ENCODE measurements around the gene CLDN5.

Gene CLDN5

GRCh38 chr22:19497245-19497644, 27.0 kb downstream of the CLDN5 start:
- FAIRE-seq (no peak), DNase-seq (ENCODE audit: insufficient read length, low spot score) (no peak)
- TF ChIP-seq POLR2A (IDR thresholded peaks at IDR 0.05; ENCODE audit: low read depth, low read length): no peak

- DNase-seq (ENCODE audit: insufficient read length, low spot score): no peak
- TF ChIP-seq POLR2A (IDR thresholded peaks at IDR 0.05; ENCODE audit: low read depth, low read length): no peak
- no peak for FAIRE-seq
Measured at GRCh38 chr22:19496324-19496630, 27.9 kb downstream of the CLDN5 start.

- DNase-seq (ENCODE audit: insufficient read length, low spot score) (no peak), FAIRE-seq (no peak)
- no peak for TF ChIP-seq POLR2A (IDR thresholded peaks at IDR 0.05; ENCODE audit: low read depth, low read length)
Measured at GRCh38 chr22:19495562-19496323, 28.5 kb downstream of the CLDN5 start.

- DNase-seq (ENCODE audit: insufficient read length, low spot score) (no peak), FAIRE-seq (no peak)
- TF ChIP-seq POLR2A (IDR thresholded peaks at IDR 0.05; ENCODE audit: low read depth, low read length): no peak
Measured at GRCh38 chr22:19494676-19495173, 29.5 kb downstream of the CLDN5 start.

GRCh38 chr22:19494001-19494560, 30.1 kb downstream of the CLDN5 start:
- DNase-seq (ENCODE audit: insufficient read length, low spot score) (no peak), FAIRE-seq (no peak)
- TF ChIP-seq POLR2A (IDR thresholded peaks at IDR 0.05; ENCODE audit: low read depth, low read length): no peak

- FAIRE-seq (no peak), DNase-seq (ENCODE audit: insufficient read length, low spot score) (no peak)
- TF ChIP-seq POLR2A (IDR thresholded peaks at IDR 0.05; ENCODE audit: low read depth, low read length): no peak
Measured at GRCh38 chr22:19492504-19493174, 31.6 kb downstream of the CLDN5 start.

- FAIRE-seq: no peak
Measured at GRCh38 chr22:19490628-19491230, 33.5 kb downstream of the CLDN5 start.

GRCh38 chr22:19488884-19489843, 35.0 kb downstream of the CLDN5 start:
- DNase-seq (ENCODE audit: insufficient read length, low spot score): no peak
- no peak for FAIRE-seq
- TF ChIP-seq POLR2A (IDR thresholded peaks at IDR 0.05; ENCODE audit: low read depth, low read length): no peak

More at GRCh38 chr22:19490628-19491230, 33.5 kb downstream of the CLDN5 start:
- no peak for DNase-seq (ENCODE audit: insufficient read length, low spot score)
- no peak for TF ChIP-seq POLR2A (IDR thresholded peaks at IDR 0.05; ENCODE audit: low read depth, low read length)

GRCh38 chr22:19488285-19488684, 35.9 kb downstream of the CLDN5 start:
- FAIRE-seq (no peak), DNase-seq (ENCODE audit: insufficient read length, low spot score) (no peak)
- no peak for TF ChIP-seq POLR2A (IDR thresholded peaks at IDR 0.05; ENCODE audit: low read depth, low read length)

- FAIRE-seq (no peak), DNase-seq (ENCODE audit: insufficient read length, low spot score) (no peak)
- TF ChIP-seq POLR2A (IDR thresholded peaks at IDR 0.05; ENCODE audit: low read depth, low read length): no peak
Measured at GRCh38 chr22:19483481-19484244, 40.5 kb downstream of the CLDN5 start.

- FAIRE-seq (no peak), DNase-seq (ENCODE audit: insufficient read length, low spot score) (no peak)
- no peak for TF ChIP-seq POLR2A (IDR thresholded peaks at IDR 0.05; ENCODE audit: low read depth, low read length)
Measured at GRCh38 chr22:19482297-19482696, 41.9 kb downstream of the CLDN5 start.

GRCh38 chr22:19480789-19481188, 43.4 kb downstream of the CLDN5 start:
- no peak for FAIRE-seq

GRCh38 chr22:19480173-19480568, 44.0 kb downstream of the CLDN5 start:
- no peak for TF ChIP-seq POLR2A (IDR thresholded peaks at IDR 0.05; ENCODE audit: low read depth, low read length)
- DNase-seq (ENCODE audit: insufficient read length, low spot score) (no peak), FAIRE-seq (no peak)

More at GRCh38 chr22:19480789-19481188, 43.4 kb downstream of the CLDN5 start:
- no peak for TF ChIP-seq POLR2A (IDR thresholded peaks at IDR 0.05; ENCODE audit: low read depth, low read length)
- no peak for DNase-seq (ENCODE audit: insufficient read length, low spot score)

Measured in H54 (cell line).